ENCODE measurements around the gene MAJIN.

MAJIN gene

DNA sequence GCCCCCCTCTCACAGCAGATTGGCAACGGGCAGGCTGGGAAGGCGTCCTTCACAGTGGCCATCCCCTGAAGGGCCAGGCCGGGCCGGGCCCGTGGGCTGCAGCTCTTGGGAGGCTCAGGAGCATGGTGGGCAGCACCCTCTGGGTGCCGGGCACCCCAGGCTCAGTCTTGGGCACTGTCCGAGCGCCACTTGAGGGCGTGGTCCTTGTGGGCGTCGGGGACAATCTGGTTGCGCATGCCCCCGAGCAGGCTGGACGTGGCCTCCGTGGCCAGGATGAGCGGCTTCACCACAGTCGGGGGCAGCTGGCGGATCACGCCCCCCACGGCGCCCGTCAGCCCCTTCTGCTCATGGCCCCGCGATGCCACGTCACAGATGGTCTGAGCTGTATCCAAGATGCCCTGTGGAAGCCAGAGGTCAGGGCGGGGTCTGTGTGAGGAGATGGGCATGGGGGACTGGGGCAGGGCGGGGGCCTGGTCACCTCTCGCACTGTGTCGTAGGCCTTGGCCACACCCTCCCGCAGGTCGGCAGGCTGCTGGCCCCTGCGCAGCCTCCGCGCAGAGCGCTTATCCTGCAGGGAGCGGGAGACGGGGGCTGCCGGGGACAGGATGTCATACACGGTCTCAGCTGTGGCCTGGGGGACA, 77.0 kb downstream of the MAJIN start:
- in situ Hi-C loops (cut with HindIII; ENCODE audit: low sequenced_read_pairs): loop anchor here (10.0 kb wide), 1 partner anchor 50 kb away; the partner anchor contains the start of gene CDC42BPG
- H3K4me3 ChIP-seq (ENCODE audit: low read depth, low read length): no peak overlapping the region
- DNase-seq (ENCODE audit: low read depth, low spot score): no peak
- no peak for TF ChIP-seq CTCF (IDR thresholded peaks at IDR 0.05; ENCODE audit: low read depth, low read length)

DNA sequence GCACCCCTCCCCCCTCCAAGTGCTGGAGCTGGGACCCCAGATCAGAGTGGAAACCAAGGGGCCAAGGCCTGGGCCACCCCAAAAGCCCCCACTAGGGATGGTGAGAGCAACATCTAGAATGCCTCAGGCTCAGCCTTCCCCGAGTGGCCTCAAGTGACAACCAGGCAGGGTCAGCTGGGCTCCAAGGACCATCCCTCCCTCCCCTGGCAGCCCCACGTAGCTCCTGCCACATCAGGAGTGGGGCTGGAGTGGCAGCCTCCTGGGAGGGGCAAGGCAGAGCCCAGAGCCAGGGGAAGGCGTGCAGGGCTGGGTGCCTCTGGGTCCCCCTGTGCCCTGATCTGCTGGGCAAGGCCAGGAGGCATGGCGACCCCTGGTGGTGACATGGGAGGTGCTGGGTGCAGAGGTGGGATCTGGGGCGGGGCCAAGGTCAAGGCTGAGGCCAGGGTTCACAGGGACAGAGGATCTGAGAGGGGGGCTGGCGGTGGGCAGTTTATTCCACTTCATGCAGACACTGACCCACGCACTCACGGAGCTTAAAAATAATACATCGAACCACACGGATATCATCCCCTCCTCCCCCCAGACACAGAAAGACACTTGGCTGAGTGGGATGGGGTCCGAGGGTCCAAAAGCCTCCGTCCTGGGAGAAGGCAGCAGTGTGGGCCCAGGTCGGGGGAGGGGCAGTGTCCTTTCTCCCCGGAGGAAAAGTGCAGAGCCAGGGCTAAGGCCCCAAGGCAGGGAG, 77.7 kb downstream of the MAJIN start:
- in situ Hi-C loops (cut with HindIII; ENCODE audit: low sequenced_read_pairs): loop anchor here (10.0 kb wide), 1 partner anchor 49 kb away; the partner anchor contains the start of gene CDC42BPG
- no peak overlapping the region for H3K4me3 ChIP-seq (ENCODE audit: low read depth, low read length)
- peak; percentile 91 for TF ChIP-seq CTCF (IDR thresholded peaks at IDR 0.05; ENCODE audit: low read depth, low read length)
- DNase-seq (ENCODE audit: low read depth, low spot score): peak; percentile 39

DNA sequence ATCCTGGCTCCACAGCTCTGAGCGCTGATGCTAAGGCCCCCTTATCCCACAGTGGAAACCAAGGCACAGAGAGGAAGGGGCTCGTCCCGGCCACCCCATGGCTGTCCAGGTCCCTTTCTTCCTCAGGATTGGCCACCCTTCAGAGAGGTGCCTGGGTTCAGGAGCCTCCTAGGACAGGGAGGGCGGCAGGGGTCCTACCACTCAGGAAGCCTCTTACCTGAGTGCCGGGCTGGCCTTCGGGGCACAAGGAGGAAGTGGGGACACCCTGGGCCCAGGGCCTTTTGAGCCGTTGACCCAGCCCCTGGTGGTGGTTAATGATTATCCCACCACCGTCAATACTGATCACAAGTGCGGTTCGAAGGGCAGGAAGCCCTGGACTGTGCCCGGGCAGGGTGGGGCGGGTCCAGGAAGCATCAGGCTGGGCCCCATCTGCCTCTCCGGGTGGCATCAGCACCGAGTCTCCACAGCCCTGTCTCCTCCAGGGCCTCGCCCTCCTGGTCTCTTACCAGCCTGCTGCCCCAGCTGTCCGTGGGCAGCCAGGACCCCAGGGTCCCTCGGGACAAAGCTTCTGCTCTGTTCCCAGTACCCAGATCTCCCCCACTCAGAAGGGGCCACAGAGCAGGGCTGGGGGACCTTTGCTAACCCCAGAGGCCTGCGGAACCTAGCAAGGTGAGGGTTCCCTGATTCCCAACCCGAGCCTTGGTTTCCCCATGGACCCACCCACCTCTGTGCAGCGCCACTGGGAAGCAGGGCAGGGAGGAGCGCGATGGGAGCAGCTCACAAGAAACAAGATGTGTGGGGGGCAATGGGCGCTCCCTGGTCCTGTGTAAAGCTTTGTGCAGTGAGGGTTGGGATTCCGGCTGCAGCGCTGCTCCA, 78.5 kb downstream of the MAJIN start:
- no peak for TF ChIP-seq CTCF (IDR thresholded peaks at IDR 0.05; ENCODE audit: low read depth, low read length)
- no peak for DNase-seq (ENCODE audit: low read depth, low spot score)
- H3K4me3 ChIP-seq (ENCODE audit: low read depth, low read length): no peak overlapping the region
- in situ Hi-C loops (cut with HindIII; ENCODE audit: low sequenced_read_pairs): loop anchor here (10.0 kb wide), 1 partner anchor 49 kb away; the partner anchor contains the start of gene CDC42BPG

- DNase-seq (ENCODE audit: low read depth, low spot score): no peak
- no peak for TF ChIP-seq CTCF (IDR thresholded peaks at IDR 0.05; ENCODE audit: low read depth, low read length)
- in situ Hi-C loops (cut with HindIII; ENCODE audit: low sequenced_read_pairs): loop anchor here (10.0 kb wide), 1 partner anchor 48 kb away; the partner anchor contains the start of gene CDC42BPG
- no peak overlapping the region for H3K4me3 ChIP-seq (ENCODE audit: low read depth, low read length)
These were observed 79.1 kb downstream of the MAJIN start for GRCh38 chr11:64892838-64893193.

- in situ Hi-C loops (cut with HindIII; ENCODE audit: low sequenced_read_pairs): loop anchor here (10.0 kb wide), 1 partner anchor 48 kb away; the partner anchor contains the start of gene CDC42BPG
- H3K4me3 ChIP-seq (ENCODE audit: low read depth, low read length): no peak overlapping the region
- DNase-seq (ENCODE audit: low read depth, low spot score): no peak
- TF ChIP-seq CTCF (IDR thresholded peaks at IDR 0.05; ENCODE audit: low read depth, low read length): no peak
These were observed 79.5 kb downstream of the MAJIN start for GRCh38 chr11:64892411-64892831.

GRCh38 chr11:64891880-64892279, 80.0 kb downstream of the MAJIN start:
- no peak for DNase-seq (ENCODE audit: low read depth, low spot score)
- no peak overlapping the region for H3K4me3 ChIP-seq (ENCODE audit: low read depth, low read length)
- in situ Hi-C loops (cut with HindIII; ENCODE audit: low sequenced_read_pairs): loop anchor here (10.0 kb wide), 1 partner anchor 47 kb away; the partner anchor contains the start of gene CDC42BPG
- TF ChIP-seq CTCF (IDR thresholded peaks at IDR 0.05; ENCODE audit: low read depth, low read length): no peak

All from astrocyte of the spinal cord (primary cell).